ENCODE measurements around the gene MYLK.

MYLK gene

GRCh38 chr3:123783050-123783689 lies 101.0 kb downstream of the MYLK start:
- FAIRE-seq (no peak), DNase-seq (ENCODE audit: insufficient read length, low spot score) (no peak)
- no peak for TF ChIP-seq CTCF (IDR thresholded peaks at IDR 0.05; ENCODE audit: insufficient read depth, missing control alignments)

- FAIRE-seq, result no peak
- no peak for DNase-seq (ENCODE audit: insufficient read length, low spot score)
- no peak for TF ChIP-seq CTCF (IDR thresholded peaks at IDR 0.05; ENCODE audit: insufficient read depth, missing control alignments)
These were observed 101.6 kb downstream of the MYLK start for GRCh38 chr3:123782488-123782887.

GRCh38 chr3:123781571-123782275 lies 102.4 kb downstream of the MYLK start:
- no peak for TF ChIP-seq CTCF (IDR thresholded peaks at IDR 0.05; ENCODE audit: insufficient read depth, missing control alignments)
- FAIRE-seq (no peak), DNase-seq (ENCODE audit: insufficient read length, low spot score) (no peak)

- FAIRE-seq (no peak), DNase-seq (ENCODE audit: insufficient read length, low spot score) (no peak)
- no peak for TF ChIP-seq CTCF (IDR thresholded peaks at IDR 0.05; ENCODE audit: insufficient read depth, missing control alignments)
These were observed 103.0 kb downstream of the MYLK start for GRCh38 chr3:123781138-123781537.

GRCh38 chr3:123780656-123781055 lies 103.5 kb downstream of the MYLK start:
- DNase-seq (ENCODE audit: insufficient read length, low spot score) (no peak), FAIRE-seq (no peak)
- no peak for TF ChIP-seq CTCF (IDR thresholded peaks at IDR 0.05; ENCODE audit: insufficient read depth, missing control alignments)

- DNase-seq (ENCODE audit: insufficient read length, low spot score) (no peak), FAIRE-seq (no peak)
- no peak for TF ChIP-seq CTCF (IDR thresholded peaks at IDR 0.05; ENCODE audit: insufficient read depth, missing control alignments)
These were observed 104.4 kb downstream of the MYLK start for GRCh38 chr3:123779655-123780231.

All from D721Med (cell line).